ENCODE measurements around the gene CCDC157.

The CCDC157 gene

DNA sequence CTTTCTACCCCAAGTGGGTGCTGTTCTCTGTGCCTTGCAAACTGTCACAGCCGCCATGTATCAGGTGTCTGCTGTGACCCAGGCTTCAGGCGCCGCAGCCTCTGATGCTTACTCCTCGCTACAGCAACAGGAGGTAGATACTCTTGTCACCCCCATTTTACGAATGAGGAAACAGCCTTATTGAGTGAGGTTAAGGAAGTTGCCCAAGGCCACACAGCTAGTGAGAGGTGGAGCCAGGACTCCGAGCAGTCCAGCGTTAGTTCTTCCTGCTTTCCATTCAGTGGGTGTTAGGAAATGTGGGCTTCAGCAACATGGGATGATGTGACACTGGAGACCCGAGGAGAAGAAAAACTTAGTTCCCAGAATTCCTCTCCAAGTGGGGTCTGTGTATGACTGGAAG is 16.1 kb downstream of the CCDC157 start:
- no peak for DNase-seq (ENCODE audit: low spot score)
- in situ Hi-C loops (cut with MboI; ENCODE audit: low sequenced_read_pairs, unreplicated experiment): no loop called here
- TF ChIP-seq, protein P1, sequence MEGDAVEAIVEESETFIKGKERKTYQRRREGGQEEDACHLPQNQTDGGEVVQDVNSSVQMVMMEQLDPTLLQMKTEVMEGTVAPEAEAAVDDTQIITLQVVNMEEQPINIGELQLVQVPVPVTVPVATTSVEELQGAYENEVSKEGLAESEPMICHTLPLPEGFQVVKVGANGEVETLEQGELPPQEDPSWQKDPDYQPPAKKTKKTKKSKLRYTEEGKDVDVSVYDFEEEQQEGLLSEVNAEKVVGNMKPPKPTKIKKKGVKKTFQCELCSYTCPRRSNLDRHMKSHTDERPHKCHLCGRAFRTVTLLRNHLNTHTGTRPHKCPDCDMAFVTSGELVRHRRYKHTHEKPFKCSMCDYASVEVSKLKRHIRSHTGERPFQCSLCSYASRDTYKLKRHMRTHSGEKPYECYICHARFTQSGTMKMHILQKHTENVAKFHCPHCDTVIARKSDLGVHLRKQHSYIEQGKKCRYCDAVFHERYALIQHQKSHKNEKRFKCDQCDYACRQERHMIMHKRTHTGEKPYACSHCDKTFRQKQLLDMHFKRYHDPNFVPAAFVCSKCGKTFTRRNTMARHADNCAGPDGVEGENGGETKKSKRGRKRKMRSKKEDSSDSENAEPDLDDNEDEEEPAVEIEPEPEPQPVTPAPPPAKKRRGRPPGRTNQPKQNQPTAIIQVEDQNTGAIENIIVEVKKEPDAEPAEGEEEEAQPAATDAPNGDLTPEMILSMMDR (IDR thresholded peaks at IDR 0.05; ENCODE audit: borderline replicate concordance, control extremely low read depth, extremely low read depth, insufficient read depth, missing control alignments): no peak

GRCh38 chr22:30373331-30374325 is 16.8 kb downstream of the CCDC157 start:
- in situ Hi-C loops (cut with MboI; ENCODE audit: low sequenced_read_pairs, unreplicated experiment): no loop called here
- no peak for DNase-seq (ENCODE audit: low spot score)
- TF ChIP-seq, protein P1 (IDR thresholded peaks at IDR 0.05; ENCODE audit: borderline replicate concordance, control extremely low read depth, extremely low read depth, insufficient read depth, missing control alignments): no peak

DNA sequence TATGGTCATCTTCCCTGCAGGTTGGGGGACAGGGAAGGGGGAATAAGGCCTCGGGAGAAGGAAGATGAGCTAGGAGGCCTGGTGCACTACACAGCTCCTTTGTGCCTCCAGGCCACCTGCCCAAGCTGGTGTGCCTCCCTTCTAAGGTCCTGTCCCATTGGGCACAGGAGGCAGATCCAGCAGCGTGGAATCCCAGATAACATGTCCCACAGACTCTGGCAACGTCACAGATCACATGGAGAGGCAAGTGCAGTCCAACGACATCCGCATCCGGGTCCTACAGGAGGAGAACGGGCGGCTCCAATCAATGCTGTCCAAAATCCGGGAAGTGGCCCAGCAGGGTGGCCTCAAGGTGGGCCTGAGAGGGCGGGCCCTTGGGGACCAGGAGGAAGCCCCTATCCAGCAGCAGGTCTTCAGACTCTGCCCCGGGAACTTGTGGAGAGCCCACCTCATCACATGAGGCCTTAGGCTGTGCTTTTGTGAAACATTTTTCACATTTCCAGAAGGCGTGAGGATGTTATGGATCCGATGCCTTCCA is 18.6 kb downstream of the CCDC157 start:
- TF ChIP-seq, protein P1 (IDR thresholded peaks at IDR 0.05; ENCODE audit: borderline replicate concordance, control extremely low read depth, extremely low read depth, insufficient read depth, missing control alignments): no peak
- no peak for DNase-seq (ENCODE audit: low spot score)
- in situ Hi-C loops (cut with MboI; ENCODE audit: low sequenced_read_pairs, unreplicated experiment): no loop called here

- no peak for DNase-seq (ENCODE audit: low spot score)
- in situ Hi-C loops (cut with MboI; ENCODE audit: low sequenced_read_pairs, unreplicated experiment): loop anchor here (10.0 kb wide), 1 partner anchor 275 kb away; no protein-coding TSS in a partner anchor
- TF ChIP-seq, protein P1 (IDR thresholded peaks at IDR 0.05; ENCODE audit: borderline replicate concordance, control extremely low read depth, extremely low read depth, insufficient read depth, missing control alignments): no peak
Observed at GRCh38 chr22:30380011-30380410, 23.2 kb downstream of the CCDC157 start.

DNA sequence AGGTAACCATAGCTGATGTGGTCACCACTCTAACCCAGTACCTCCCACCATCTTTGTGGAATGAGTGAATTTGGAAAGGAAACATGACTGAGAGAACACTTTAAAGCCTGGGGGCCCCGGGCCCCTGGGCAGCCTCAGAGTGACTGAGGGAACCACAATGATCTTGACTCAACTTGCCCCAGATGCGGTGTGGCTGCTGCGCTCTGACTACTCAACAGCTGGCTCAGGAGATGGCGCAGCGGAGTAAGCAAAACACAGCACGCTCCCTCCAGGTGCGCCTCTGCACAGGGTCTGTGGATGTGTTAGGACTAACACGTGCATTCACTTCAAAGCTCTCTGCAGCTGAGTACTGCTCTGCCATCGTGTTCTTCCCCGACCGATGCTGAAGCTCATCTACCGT is 24.5 kb downstream of the CCDC157 start:
- no peak for DNase-seq (ENCODE audit: low spot score)
- in situ Hi-C loops (cut with MboI; ENCODE audit: low sequenced_read_pairs, unreplicated experiment): loop anchor here (10.0 kb wide), 1 partner anchor 276 kb away; no protein-coding TSS in a partner anchor
- TF ChIP-seq, protein P1 (IDR thresholded peaks at IDR 0.05; ENCODE audit: borderline replicate concordance, control extremely low read depth, extremely low read depth, insufficient read depth, missing control alignments): no peak

- in situ Hi-C loops (cut with MboI; ENCODE audit: low sequenced_read_pairs, unreplicated experiment): loop anchor here (10.0 kb wide), 1 partner anchor 278 kb away; no protein-coding TSS in a partner anchor
- TF ChIP-seq, protein P1 (IDR thresholded peaks at IDR 0.05; ENCODE audit: borderline replicate concordance, control extremely low read depth, extremely low read depth, insufficient read depth, missing control alignments): no peak
- DNase-seq (ENCODE audit: low spot score): no peak
Observed at GRCh38 chr22:30382340-30382739, 25.5 kb downstream of the CCDC157 start.

All from GM13976 (cell line).